ENCODE measurements around the gene AHRR.

- no peak for TF ChIP-seq CTCF (IDR thresholded peaks at IDR 0.05; ENCODE audit: insufficient read depth, low read depth, low read length)
- no peak for TF ChIP-seq EZH2 (IDR thresholded peaks at IDR 0.05; ENCODE audit: insufficient read depth, low read length)
Observed at GRCh38 chr5:342501-343460, 21.3 kb downstream of the AHRR start.
